HG03039 (cell line): ENCODE measurements around the gene ITPKB.
A peak's percentile ranks its signal among the peaks of the same experiment; 100 is the strongest.

Experiments
- ATAC-seq: cut with Tn5 transposase; IDR thresholded peaks from one replicate; pipeline ENCODE4 v1.9.1; 2021; ENCODE audit warnings: mild to moderate bottlenecking, moderate library complexity; ENCODE audit not compliant: unreplicated experiment

The ITPKB gene

DNA sequence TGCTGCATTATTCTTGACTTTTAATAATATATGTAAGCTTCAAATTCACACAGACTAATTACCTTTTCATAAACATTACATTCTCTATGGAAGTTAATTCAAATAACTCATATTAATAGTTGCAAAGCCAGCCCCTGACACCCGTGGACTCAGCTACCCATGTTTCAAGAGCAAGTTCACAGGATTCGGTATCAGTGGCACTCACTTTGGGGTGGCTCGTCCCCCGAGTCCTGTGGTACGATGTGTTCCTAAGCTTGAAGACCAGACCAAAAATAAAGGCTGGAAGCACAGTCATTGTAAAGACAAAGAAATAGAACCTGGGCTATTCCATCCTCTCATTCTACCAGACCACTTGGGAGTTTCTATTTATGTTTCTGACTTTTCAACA, 70.9 kb downstream of the ITPKB start:
- ATAC-seq, result no peak

DNA sequence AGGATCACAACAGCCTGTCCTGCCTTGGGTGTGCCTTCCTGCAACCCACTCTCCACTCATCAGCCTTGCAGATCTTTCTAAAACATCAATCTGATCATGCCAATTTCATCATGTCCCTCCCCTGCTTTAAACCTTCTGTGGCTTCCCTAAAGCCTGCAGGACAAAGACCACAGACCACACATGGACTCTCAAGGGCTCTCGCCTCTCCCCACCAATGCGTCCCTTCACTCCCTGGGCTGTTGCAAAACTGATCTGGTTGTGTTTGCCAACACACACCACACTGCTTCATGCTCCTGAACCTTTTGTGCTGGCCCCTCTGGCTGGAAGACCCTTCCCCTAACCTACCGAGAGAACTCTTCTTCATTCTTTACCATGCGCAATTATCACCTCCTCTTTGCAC, 72.4 kb downstream of the ITPKB start:
- ATAC-seq, result no peak

DNA sequence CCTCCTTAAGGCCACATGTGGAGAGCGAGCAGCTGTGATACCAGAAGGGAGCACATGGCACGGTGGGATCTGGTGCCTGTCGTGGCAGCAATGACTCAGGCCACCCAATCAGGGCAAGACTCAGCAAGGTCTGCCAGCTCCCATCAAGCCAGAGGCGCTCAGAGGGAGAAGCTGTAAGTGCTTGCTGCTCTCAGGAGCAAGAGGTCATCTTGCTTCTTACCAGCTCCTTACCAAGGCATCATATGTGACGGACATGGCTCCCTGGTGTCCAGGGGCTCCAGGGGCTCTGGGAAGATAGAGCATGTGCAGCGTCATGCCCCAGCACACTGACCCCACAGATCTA, 72.9 kb downstream of the ITPKB start:
- no peak for ATAC-seq

DNA sequence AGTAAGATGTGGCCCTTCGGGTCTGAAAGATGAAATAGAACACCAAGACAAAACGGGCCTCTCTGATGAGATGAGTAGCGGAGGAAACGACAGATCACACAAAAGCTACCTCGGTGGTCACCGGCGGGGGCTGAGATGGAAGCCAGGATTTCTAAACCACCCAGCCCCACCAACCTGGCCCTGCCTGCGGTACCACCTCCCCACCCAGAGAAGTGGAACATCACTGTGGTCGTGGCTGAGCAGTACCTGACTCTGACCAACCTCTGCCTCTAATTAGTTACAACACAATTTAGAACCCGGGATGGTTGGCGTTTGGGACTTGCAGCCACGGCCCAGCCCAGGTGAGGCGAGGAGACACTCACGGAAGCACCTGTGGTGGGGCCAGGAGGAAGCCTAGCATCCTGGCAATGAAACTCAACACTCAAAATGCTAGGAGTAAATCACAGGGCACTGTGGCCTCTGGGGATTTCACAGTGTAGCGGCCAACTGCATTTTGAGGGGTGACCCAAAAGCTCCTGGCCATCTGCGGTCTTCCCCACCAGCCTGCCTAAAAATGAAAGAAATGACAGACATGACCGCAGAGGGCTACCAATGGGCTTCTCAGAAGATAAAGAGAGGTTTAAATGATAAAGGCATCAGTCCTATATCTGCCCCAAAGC, 73.4 kb downstream of the ITPKB start:
- ATAC-seq, result no peak

DNA sequence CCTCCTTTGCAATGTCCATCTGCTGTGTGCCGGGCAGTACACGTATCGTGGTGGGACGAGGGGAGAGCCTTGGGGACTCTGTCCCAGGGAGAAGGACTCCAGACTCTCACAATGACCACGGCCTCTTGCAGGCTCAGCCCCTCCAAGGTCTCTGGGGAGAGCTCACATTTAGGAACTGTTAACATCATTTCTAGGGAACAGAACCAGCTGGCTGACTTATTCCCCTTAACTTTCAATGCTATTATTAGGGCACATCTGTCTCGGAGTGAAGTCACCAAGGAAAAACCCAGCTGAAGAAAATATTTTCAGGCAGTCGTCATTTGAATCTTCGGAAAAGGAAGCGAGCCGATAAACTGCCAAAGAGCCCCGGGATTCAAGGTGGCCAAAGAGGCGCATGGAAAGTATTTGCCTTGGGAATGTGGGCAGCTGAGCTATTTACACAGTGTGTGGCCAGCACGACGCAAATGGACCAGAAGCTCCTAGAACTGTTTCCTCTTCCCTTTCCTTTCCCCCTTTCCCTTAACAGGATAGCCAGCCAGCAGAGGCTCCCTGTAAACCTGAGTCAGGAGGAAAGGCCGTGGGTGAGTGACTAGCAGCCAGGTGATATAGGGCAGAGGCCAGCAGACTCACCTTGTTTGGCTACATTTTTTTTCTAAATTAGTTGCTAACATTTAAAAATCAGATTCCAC, 74.5 kb downstream of the ITPKB start:
- no peak for ATAC-seq

DNA sequence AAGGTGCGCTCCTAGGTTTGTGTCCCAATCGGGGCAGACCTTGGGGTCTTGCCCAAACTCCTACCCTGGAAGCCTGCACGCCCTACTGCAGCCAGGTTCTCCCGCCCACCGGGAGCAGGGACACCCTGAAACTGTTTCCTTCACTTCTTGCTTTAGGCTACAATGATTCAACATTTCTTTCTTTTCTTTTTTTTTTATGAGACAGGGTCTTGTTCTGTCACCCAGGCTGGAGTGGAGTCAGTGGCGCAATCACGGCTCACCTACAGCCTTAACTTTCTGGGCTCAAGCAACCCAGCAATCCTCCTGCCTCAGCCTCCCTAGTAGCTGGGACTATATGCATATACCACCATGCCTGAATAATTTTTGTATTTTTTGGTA, 75.8 kb downstream of the ITPKB start:
- no peak for ATAC-seq

DNA sequence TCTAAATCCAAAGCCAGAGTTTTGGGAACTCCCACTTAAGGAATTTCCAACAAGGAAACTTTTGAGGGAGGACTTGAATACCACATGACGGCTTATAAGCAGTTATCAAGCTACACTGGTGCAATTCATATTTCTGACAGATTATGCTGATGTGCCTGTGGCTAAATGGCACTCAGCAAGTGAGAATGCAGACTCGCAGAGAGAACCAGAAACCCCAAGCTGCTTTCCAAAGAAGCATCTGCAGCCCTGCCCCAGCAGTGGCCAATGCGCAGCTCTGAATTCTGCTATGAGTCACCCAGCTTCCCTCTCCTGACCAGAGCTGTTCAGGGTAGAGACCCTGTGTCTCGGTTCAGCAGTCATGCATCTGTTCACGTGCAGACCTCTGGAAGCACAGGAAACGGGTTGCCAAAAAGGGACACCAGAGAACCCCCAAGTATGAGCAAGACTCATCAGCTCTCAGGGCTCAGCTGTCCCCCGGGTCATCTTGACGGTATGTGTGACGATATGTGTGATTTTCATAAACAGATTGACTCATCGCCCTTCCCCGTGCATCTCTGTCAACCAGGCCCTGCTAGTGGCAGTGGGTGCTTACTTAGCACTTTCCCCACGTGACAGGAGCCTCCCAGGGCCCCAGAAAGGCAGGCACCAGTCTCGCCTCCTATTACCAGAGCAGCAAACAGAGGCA, 76.3 kb downstream of the ITPKB start:
- peak; percentile 93 for ATAC-seq

DNA sequence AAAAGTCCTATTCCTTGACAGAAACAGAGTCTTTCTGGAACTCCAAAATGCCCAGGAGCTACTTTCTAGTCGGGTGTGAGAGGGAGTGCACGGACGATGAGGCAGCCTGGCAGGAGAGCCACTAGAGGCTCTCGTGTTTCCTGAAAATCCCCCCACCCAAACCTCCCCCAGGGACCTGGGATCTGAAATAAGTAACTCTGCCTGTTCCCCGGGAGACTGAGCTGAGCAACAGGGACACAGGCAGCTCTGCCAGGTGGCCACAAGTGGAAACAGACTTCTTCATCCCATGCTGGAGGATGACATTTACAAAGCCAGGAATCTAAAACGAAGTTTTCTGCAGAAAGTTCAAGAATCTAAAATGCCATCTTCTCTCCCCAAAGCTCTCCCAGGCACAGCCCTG, 77.1 kb downstream of the ITPKB start:
- no peak for ATAC-seq

DNA sequence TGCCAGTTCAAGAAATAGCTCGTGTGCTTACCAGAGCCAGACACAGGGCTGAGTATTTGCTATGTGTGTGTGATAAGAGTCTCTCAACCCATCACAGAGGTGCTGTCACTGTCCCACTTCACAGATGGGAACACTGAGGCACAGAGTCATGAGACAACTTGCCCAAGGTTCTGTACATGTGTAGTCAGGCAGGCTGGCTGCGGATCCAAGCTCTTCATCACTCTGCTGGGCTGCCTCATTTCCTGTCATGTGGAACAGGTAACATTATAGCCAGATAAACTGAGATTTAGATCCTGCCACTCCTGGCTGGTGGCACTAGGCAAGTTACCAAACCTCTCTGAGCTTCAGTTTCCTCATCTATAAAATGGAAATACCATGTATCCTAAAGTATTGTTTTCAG, 77.8 kb downstream of the ITPKB start:
- no peak for ATAC-seq

DNA sequence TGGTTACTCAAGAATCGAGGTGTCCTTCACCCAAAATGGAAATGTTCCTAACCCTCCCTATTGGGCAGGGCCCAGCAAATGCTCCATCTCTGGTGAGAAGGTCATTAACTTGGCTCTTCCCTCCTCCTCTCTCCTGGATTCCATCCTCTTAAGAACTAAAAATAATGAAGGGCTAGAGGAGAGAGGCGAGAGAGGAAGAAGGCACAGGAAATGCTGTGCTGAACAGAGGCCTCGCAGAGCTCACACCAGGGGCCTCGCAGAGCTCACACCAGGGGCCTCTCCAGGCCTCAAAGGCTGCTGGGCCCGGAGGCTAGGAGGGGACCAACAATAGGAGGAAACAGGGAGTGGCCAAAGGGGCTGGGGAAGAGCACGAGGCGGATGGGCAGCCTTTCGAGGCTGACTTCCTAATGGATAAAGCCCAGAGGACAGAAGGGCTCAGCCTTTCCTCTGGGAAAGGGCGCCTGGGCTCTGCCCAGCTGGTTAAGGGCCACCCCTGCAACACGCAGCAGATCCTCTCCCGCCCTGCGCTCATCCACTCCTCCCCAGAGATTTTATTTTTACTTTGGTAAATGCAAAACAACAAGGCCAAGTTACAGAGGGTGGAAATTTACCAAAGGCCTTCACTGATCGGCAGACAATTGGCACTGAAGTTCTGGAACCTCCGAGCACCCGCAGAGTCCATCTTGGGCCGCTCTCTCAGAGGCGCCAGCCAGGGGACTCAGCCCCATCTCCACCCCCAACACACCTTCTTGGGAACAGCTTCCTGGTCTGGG, 78.5 kb downstream of the ITPKB start:
- no peak for ATAC-seq

DNA sequence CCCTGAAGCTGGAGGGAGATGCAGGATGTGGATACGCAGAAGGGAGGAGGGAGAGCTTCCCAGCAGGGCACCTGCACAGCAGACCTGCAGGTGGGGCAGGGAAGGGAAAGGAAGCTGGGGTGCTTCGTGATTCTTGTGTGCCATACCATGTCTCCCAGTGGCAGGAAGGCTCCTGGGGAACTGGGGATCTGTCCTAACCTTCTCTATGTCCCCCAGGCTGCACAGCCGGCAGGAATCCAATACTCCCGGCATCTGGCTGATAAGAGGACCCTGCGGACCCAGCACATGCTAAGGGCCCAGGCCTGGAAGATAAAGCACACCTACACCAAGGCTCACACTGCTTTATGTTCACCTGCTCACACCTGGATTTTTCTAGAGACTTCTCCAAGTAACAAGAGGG, 79.4 kb downstream of the ITPKB start:
- no peak for ATAC-seq

DNA sequence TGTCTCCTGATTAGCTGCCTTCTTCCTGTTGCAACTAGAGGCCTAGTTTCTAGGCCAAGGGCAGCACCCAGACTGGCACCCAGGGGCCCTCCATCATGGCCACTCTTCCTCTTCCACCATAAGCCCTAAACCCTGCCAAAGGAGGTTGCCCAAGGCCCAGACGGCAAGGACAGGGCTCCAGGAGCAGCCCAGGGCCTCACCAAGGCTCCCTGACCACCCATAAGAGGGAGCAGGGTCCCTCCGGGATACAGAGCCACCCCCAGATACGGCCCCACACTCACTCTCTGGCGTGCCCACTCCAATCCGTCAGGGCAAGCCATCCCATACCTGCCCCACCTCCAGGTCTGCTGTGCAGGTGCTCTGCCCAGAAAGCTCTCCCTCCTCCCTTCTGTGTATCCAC, 79.9 kb downstream of the ITPKB start:
- no peak for ATAC-seq

DNA sequence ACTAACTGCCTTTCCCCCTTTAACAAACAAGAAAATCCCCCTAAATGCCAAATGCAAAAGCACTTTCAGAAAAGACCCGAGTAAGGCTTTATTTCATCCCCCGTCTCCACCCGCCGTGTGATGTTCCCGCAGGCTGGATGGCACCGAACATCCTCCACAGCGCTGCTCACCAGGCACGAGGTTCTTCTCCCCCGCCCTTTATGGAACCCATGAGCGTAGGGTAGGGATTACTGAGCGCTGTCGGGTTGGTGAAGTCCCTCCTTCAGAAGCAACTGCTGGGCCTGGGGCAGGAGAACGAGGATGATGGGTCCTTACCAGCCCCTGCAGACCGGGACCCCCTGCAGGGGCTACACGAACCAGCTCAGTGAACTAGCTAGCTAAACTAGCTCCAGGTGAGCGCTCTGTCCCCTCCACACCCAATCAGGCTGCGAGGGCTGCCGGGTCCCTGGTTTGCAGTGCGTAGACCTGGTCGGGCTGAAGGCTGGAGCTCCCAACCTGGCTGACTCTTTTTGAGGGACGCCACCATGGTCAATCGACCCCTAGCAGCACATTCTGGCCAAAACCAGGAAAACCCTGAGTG, 80.4 kb downstream of the ITPKB start:
- ATAC-seq, result no peak

DNA sequence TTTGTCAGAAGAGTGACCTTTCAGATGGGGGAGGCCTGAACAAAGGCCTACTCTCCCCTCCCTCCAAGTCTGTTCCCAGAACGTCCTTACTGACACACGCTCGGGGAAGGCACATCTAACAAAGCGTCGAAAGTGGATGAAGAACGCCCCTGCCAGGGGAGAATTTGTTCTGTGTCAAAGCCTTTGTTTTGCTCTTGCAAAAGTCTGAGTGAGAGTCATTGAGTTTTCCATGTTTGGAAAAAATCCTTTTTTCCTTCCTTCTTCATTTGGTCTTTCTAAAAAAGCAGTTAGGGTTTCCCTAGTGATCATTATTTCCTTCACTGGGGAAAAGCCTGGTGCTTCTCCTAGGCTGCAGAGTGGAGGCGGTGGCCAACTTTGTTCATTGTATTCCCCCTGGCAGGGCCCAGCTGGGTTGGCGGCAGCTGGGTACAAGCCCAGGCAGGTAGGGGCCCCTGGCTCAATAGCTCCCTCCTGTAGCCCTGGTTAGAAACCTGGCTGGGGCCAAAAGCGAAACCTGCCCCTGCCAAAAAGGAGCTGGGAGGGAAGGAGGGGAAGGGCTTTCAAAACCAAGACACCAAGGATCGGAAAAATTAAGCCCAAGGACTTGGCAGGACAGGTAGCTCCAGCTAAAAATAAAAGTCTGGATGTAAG, 81.1 kb downstream of the ITPKB start:
- no peak for ATAC-seq

DNA sequence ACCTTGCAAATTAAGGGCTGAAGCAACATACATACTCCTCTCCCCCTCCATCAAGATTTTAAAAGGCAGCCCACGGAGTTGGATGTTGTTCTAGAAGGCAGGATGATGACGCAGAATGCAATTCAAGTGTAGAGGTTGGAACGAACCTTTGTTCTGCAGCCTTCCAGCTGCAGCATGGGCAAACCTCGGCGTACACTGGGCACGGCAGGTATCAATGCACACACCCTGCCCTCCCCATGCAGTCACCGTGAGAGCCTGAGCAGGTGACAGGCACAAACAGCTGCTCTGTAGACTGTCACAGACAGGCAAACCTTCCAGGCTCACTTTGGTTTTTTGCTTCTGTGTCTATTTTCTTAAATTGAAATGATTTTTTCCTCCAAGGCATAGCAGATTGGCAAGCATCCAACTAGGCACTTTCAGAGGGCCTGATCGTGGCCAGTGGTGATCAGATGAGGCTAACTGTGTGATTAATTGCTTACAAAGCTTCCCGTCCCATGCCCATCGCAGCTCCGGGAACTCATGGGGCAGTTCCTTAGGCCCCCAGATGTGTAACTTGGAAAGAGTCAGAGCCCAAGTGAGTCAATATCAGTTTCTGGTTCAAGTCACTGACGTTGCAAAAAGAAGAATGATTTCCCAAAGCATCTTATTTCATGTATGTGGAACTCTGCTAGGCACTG, 82.3 kb downstream of the ITPKB start:
- no peak for ATAC-seq

DNA sequence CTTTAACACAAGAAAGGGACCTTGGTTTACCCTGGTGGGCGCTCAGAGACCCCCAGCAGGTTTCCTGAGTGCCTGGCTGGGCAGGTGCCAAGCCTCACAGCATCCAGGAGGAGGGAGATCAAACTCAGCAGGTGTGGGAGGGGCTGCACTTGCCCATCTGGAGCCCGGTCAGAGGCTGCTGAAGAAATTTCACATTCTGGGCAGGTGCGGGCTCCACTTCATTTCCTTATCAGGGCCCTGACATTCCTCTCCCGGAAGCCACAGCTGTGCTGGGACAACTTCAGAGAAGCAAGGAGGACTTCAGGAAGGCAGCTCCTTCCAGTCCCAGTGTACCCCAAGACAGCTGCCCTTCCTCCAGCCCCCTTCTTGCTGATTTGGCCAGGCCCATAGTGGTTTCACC, 82.9 kb downstream of the ITPKB start:
- no peak for ATAC-seq

DNA sequence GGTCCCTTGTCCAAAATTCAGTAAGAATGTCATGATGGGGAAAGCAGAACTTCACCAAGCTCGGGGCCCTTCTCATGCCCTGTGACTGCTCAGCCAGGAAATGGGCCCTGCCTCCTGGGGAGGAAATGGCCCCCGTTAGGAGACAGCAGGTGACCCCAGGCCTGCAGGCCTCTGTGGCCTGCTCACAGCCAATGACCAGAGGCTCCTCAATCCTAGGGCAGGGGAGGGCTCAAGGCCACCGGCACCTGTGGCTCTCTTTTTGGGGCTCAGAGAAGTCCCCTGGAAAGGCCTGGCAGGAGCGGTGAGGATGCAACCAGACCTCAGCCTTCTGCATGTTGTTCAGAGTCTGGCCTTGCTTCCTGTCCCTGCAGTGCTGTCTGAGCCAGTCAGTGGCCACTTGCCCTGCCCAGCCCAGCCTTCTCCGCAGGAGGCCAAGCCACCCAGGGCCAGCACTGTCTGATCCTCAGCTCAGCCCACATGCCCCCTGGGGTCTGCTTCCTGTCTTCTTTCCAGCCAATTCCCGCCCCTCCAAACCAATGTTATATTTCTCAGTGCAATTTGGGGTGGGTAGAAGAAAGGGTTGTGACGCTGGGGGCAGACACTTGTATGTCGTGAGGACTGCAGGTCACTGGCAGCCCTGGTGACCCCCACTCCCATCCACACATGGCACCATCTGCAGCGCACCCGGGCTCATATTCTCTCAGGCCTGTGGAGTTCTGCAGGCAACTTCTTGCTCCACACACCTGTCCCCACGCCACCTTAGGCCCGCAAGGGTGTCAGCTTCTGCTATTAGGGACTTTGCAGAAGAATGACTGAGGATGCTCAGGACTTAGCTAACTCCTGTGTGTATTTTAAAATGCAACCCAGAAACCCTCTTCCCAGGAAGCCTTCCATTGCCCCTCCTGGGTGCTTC, 83.6 kb downstream of the ITPKB start:
- no peak for ATAC-seq

DNA sequence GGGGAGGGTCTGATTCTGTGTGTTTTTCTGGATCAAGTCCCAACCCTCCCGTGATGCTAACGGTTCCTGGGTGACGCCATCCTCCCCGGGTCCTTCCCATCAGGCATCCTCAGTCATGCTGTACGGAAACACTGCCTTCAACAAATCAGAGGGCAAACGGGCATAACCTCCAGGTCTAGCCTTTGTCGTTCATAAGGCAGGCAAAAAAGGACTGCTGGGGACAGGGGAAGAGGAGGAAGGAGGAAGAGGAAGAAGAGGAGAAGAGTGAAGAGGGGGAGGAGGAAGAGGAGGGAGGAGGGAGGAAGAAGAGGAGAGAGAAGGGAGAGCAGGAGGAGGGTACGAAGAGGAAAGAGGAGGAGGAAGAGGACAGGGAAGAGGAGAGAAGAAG, 84.4 kb downstream of the ITPKB start:
- ATAC-seq, result no peak

DNA sequence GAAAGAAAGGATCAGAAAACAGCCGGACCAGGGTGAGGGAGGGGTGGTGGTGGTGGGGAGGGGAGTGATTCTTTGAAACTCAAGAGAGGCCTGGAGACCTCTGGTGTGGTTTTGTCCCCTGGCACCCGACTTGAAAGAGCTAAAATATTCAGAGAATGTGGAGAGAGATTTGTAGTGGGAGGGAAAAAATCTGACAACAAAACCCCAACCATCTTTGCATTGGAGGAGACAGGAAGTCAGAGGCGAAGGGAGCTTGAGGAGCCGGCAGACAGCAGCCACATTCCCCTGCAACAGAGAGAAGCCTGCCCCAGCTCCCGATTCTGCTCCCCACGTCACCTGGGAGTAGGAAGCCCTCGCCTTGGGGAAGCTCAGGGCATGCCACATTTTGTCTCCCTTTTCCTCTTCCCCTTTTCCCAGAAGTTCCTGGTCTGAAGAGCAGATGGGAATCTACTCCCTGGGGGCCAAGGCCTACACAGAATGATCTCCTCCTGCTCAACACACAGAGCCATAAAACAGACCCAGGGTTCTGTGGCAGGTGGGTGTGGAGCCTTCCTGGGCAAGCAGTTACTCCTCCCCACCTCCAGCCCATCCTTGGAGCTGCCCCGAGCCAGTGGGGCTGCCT, 84.9 kb downstream of the ITPKB start:
- no peak for ATAC-seq
